A673 (cell line): ENCODE measurements around the gene MTAP. TPM values are rescaled to one million over a fixed set of nuclear protein-coding genes. Genes with fewer than 3 reads are reported as not detected.

Experiments used
- BruUV-seq: library from RNA; stranded (reverse); fragments of 400-500 nt; replicated peaks from 2 replicates; lab custom pipeline; 2021; lab: Mats Ljungman, UMichigan
- CTCF ChIA-PET: fragments of 300-600 bp; sonication (Branson Sonifier 250); formaldehyde crosslinking; loops from one replicate; lab custom pipeline; 2022; ENCODE audit warnings: antibody characterized with exemption; lab: Charles Lee
- POLR2A ChIA-PET: fragments of 300-600 bp; sonication (Branson Sonifier 250); formaldehyde crosslinking; loops from one replicate; lab custom pipeline; 2022; ENCODE audit warnings: antibody characterized with exemption; ENCODE audit not compliant: low non-redundant PET; lab: Charles Lee
- DNase-seq: peaks from one replicate; pipeline ENCODE4 v3.0.0-alpha.2; 2015; ENCODE audit warnings: low spot score
- H3K27ac ChIP-seq: fragments of 200-600 bp; sonication (generic); 2 replicates; pipeline ENCODE4 v1.5.1; 2016; ENCODE audit warnings: mixed run types, low read depth, mild to moderate bottlenecking, mixed read lengths, antibody characterized with exemption, low read length; ENCODE audit not compliant: poor library complexity, severe bottlenecking
- H3K27me3 ChIP-seq: fragments of 200-600 bp; sonication (generic); replicated peaks from 2 replicates; pipeline ENCODE4 v1.6.1; 2017; ENCODE audit warnings: mixed run types, low read depth, mild to moderate bottlenecking, mixed read lengths, antibody characterized with exemption, low read length; ENCODE audit not compliant: insufficient read depth, poor library complexity
- H3K36me3 ChIP-seq: fragments of 200-600 bp; sonication (generic); 2 replicates; pipeline ENCODE4 v1.6.1; 2016; ENCODE audit warnings: mixed run types, mild to moderate bottlenecking, mixed read lengths, antibody characterized with exemption, low read length; ENCODE audit not compliant: insufficient read depth, poor library complexity, severe bottlenecking
- H3K4me1 ChIP-seq: fragments of 200-600 bp; sonication (generic); 2 replicates; pipeline ENCODE4 v1.6.1; 2017; ENCODE audit warnings: mixed run types, mild to moderate bottlenecking, mixed read lengths, antibody characterized with exemption, low read length; ENCODE audit not compliant: insufficient read depth, poor library complexity, severe bottlenecking
- H3K4me3 ChIP-seq: fragments of 200-600 bp; sonication (generic); 2 replicates; pipeline ENCODE4 v1.5.1; 2016; ENCODE audit warnings: low read depth, mixed run types, mild to moderate bottlenecking, mixed read lengths, low read length; ENCODE audit not compliant: poor library complexity, severe bottlenecking
- H3K9me3 ChIP-seq: fragments of 200-600 bp; sonication (generic); 2 replicates; pipeline ENCODE4 v1.6.1; 2016; ENCODE audit warnings: mixed run types, low read depth, mild to moderate bottlenecking, mixed read lengths, antibody characterized with exemption, low read length; ENCODE audit not compliant: poor library complexity, severe bottlenecking
- CTCF ChIP-seq: fragments of 300-800, 200-600 bp; sonication (generic); conservative IDR thresholded peaks from 2 replicates; pipeline ENCODE4 v1.5.1; 2017; ENCODE audit warnings: low read depth, mild to moderate bottlenecking, antibody characterized with exemption, low read length, moderate library complexity, mixed read lengths
- EZH2 ChIP-seq: fragments of 200-600 bp; sonication (generic); IDR thresholded peaks from 2 replicates; pipeline ENCODE4 v1.6.1; 2017; ENCODE audit warnings: borderline replicate concordance, low read depth, mild to moderate bottlenecking, mixed read lengths, antibody characterized with exemption, low read length; ENCODE audit not compliant: poor library complexity, severe bottlenecking
- intact Hi-C: fragments of 100-400 bp; cut with micrococcal nuclease; formaldehyde crosslinking; loops from one replicate; pipeline ENCODE4 v1.10.0; 2022; ENCODE audit not compliant: unreplicated experiment
- total RNA-seq: library from RNA; stranded (reverse); gene quantifications from 2 replicates; pipeline ENCODE4 v1.2.3, GENCODE V29; 2021

The MTAP gene
- total RNA-seq, 1 experiment from 2014 or later = 39.2 TPM

GRCh38 chr9:21758540-21758939 is 43.9 kb upstream of the MTAP start:
- intact Hi-C loops = no loop called here
- no peak overlapping the region for H3K4me3 ChIP-seq
- H3K27ac ChIP-seq = no peak overlapping the region
- no TSS peak for BruUV-seq
- no peaks in the 10 kb centered on the region for H3K9me3 ChIP-seq
- no peak for DNase-seq
- H3K27me3 ChIP-seq = no peaks in the 10 kb centered on the region
- no peaks in the 10 kb centered on the region for H3K4me1 ChIP-seq
- no peak for TF ChIP-seq EZH2
- no peak for TF ChIP-seq CTCF
- CTCF ChIA-PET = no interaction called here
- POLR2A ChIA-PET = no interaction called here
- H3K36me3 ChIP-seq = no peaks in the 10 kb centered on the region

DNA sequence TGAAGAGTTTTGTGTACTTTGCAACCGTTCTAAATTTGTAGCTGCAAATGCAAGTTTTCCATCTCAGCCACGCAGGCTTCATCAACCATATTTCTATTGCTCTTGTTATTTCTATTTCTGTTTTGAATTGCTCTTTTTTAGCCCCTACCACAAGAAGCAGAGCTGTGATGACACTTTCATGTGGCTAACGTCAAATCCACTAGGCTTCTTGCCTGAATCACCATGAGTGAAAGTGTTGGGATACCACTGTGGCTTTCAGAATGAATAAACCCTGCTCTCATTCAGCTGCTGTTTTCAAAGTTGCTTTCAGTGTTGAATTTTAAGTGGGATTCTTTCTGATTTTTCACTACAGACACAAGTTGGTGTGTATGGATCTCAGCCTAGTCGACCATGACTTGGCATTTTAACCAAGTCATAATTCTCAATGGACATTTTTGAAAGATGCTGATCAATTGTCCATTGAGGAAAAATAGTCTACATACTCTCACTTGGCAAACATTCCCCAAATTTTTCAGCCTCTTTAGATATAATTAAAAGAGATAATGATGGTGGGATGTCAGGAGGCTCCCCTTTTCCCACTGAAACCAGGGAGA is 41.0 kb upstream of the MTAP start:
- POLR2A ChIA-PET = no interaction called here
- Histone ChIP-seq H3K9me3 (no peaks in the 10 kb centered on the region), H3K36me3 (no peaks in the 10 kb centered on the region), H3K4me1 (peaks cover 7% of the 10 kb centered on the region), H3K27me3 (no peaks in the 10 kb centered on the region), H3K4me3 (no peak overlapping the region), H3K27ac (no peak overlapping the region)
- intact Hi-C loops = no loop called here
- no TSS peak for BruUV-seq
- no peak for DNase-seq
- CTCF ChIA-PET = no interaction called here
- no peak for TF ChIP-seq EZH2
- TF ChIP-seq CTCF = no peak

DNA sequence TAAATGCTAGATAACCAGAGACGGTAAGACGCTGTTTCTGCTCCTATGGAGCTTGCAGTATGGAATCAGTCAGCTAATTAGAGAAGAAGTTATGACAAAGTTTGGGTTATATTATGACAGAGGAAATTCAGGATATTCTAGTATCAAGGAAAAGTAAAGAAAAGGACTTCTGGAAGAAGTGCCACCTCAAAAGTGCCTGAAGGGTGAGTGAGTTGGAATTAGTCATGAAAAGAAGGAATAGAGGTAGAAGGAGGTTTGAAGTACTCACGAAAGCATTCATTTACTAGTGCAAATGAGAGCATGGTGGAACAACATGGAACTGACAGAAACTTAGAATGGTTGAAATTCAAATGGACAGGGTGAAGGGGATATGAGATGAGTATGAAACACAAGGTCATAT is 40.4 kb upstream of the MTAP start:
- intact Hi-C loops = no loop called here

More for the DNA sequence above, 40.4 kb upstream of the MTAP start:
- BruUV-seq = no TSS peak
- Histone ChIP-seq H3K27ac (no peak overlapping the region), H3K36me3 (no peaks in the 10 kb centered on the region), H3K4me1 (peaks cover 7% of the 10 kb centered on the region), H3K4me3 (no peak overlapping the region), H3K27me3 (no peaks in the 10 kb centered on the region), H3K9me3 (no peaks in the 10 kb centered on the region)
- no peak for TF ChIP-seq EZH2
- TF ChIP-seq CTCF = no peak
- ChIA-PET POLR2A (no interaction called here), CTCF (no interaction called here)
- DNase-seq = no peak
